Astrocyte of the hippocampus (primary cell): Measurements from ENCODE around the gene NKAIN2.
A peak's percentile ranks its signal among the peaks of the same experiment; 100 is the strongest.

ENCODE experiments used
- DNase-seq: peaks from one replicate; pipeline ENCODE4 v3.0.0; 2011; ENCODE audit warnings: low read depth, low spot score

The NKAIN2 gene

DNA sequence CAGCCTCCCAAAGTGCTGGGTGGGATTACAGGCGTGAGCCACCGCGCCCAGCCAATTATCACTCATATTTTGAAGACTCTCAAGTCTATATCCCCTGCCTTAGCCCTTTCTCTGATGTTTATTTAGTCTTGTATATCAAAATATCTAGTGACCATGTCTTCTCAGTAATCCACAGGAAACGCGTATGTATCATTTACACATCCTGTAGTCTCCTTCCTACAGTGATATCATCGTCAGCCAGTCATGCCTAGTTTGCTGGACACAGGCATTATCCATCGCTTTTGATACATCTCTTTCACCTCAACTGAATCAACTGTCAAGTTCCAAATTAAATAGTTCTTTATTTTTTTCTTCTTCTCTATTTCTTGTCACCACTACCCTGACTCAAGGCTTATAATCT, 223.7 kb downstream of the NKAIN2 start:
- no peak for DNase-seq

DNA sequence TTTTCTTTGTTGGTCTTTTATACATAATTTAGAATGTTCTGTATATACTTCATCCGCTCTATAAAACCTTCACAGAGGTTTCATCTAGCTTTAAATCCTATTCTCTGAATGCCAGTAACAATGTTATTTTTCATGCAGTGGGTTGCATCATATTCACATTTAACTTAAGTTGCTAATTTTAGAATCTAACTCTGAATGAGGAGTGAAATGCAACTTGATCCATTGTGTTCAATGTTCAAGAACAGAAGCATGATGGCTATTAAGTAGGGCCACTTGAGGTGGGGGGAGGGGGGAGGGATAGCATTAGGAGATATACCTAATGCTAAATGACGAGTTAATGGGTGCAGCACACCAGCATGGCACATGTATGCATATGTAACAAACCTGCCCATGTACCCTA, 224.5 kb downstream of the NKAIN2 start:
- no peak for DNase-seq

DNA sequence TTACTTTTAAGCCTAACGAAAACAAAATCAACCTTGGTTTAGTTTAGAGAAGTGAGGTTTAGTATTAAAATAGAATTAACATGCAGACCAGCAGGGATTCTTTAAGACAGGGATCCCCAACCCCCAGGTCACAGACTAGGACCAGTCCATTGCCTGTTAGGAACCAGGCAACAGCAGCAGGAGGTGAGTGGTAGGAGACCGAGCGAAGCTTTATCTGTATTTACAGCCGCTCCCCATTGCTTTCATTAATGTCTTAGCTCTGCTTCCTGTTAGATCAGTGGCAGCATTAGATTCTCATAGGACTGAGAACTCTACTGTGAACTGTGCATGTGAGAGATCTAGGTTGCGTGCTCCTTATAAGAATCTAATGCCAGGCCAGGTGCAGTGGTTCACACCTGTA, 225.9 kb downstream of the NKAIN2 start:
- DNase-seq, result no peak

DNA sequence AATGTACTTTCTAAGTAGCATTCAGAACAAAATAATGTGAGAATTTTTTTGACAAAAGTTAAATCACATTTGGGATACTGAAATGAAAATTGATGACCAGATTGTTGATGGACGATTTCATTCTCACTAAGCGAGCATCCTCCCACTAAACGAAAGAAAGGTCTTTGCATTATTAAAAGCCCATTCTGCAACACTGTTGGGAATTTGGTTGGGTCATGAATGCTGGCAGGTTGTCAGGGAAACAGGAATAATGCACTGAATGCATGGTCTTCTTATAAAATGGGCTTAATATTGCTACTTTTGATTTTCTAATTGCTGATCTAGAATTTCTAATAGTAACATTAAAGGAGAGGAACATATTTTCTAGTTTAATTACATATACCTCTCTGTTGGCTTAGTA, 229.8 kb downstream of the NKAIN2 start:
- DNase-seq, result no peak

DNA sequence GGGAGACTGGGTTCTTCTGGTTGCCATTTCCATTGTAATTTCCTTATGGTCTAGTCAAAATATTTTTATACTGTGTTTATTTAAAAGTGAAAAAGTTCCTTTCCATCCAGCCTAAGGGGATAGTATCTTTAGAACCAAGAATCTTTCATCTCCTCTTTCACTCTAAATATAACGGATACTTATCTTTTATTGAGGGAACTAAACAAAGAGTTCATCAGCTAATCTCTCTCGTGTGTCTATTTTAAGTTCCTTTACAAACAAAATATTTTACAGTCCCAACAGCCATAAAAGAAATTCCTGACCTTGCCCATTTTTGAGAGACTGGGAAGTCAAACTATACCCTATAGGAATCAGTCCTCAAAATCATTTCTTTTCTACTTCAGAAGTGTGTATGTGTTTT, 232.7 kb downstream of the NKAIN2 start:
- DNase-seq, result no peak

DNA sequence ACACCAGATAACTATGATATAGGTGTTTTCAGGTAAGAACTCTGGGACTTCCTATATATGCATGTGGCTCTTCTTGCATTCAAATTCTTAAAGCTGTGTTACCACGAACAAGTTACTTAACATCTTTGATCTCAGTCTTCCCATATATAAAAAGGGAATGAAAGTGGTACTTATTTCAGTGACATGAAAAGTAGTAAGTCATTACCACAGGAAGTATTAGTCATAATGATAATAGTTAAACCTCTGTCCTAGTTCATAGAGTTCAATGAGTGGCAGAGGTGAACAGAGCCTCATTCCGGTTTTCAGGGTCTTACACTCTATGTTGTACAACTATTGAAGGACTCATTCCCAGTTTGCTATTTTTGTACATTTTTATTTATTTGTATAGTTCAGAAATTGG, 237.0 kb downstream of the NKAIN2 start:
- no peak for DNase-seq

DNA sequence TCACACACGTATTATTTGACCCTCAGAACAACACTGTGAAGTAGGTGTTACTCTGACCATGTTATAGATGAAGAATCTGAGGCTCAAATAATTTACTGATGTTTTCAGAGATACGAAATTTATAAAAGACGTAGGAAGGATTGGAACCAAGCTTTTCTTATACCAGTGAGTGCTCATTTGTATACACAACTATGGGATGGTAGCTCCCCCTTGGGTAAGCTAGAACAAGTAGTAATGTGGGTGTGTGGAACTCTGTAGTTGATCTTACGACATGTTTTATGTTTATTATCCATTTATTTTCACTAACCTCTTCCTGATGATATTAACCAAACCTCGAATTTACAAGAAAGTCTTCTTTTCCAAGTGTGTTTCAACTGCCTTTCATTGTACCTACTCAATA, 248.5 kb downstream of the NKAIN2 start:
- DNase-seq, result no peak

DNA sequence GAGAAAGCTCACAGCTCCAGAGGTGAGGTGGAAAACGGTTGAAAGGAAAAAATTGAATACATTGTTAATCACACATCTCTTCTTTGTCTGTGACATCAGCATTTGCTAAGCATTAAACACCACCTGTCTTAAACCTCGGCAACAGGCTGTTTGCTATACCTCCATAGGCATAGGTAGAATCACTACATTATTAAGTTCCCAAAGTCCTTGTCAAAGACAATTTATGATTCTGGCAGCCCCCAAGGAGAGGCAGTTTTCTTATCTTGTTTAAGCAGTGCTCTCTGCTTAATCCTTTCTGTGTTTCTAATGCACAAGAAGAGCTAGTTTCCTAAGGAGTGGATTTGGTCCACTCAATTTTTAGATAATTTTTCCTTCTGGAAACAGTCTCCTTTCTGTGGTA, 249.7 kb downstream of the NKAIN2 start:
- DNase-seq, result no peak

DNA sequence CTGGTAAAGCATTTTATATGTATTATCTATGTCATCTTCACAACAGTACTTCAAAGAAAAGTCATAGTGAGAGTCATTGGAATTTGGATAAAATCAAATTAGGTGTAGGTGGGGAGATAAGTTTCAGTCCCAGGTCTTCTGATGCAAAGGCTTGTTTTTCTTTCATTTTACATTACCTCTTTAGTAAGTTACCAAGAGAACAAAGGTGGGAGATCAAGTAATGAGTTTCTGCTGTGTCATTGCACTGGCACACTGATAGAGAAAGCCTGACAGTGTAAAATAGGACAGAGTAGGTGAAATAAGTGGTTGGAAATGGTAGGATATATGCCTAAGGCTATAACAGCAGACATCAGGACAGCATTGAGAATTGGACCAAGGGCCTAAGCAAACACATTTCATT, 250.4 kb downstream of the NKAIN2 start:
- DNase-seq, result no peak

DNA sequence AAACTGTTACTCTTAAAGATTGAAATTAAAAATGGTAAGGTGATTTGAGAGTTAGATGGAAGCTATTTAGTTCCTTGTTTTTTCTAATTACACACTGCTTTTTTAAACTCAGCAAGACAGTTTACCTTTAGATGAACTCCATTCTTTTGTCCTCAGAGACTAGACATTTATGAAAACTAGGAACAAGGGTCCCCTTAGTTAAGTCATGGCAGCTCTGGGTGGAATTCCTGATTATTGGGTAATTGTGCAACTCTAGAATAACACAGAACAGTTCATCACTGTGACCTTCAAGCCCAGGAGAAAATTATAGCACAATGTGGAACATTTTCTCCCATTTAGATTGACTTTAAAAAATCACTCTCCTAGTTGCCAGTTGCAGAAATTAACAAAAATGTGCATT, 251.7 kb downstream of the NKAIN2 start:
- no peak for DNase-seq

DNA sequence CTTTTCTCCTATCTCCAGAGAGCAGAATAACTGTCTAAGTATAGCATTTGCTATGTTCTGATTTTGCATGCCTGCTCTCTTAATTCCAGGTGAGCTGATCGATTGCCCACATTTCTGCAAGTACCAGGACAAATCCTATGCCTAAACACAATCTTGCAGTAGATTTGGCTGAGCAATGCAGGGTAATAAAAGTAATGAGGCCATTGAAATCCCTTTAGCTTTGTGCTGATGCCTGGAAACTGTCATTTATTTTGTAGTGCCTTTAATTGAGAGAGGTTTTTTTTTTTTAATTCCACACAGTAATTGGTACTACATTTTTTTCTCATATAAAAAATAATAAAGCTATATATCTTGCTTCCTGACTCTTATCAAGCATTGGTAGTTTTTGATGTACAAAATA, 252.3 kb downstream of the NKAIN2 start:
- DNase-seq, result no peak

DNA sequence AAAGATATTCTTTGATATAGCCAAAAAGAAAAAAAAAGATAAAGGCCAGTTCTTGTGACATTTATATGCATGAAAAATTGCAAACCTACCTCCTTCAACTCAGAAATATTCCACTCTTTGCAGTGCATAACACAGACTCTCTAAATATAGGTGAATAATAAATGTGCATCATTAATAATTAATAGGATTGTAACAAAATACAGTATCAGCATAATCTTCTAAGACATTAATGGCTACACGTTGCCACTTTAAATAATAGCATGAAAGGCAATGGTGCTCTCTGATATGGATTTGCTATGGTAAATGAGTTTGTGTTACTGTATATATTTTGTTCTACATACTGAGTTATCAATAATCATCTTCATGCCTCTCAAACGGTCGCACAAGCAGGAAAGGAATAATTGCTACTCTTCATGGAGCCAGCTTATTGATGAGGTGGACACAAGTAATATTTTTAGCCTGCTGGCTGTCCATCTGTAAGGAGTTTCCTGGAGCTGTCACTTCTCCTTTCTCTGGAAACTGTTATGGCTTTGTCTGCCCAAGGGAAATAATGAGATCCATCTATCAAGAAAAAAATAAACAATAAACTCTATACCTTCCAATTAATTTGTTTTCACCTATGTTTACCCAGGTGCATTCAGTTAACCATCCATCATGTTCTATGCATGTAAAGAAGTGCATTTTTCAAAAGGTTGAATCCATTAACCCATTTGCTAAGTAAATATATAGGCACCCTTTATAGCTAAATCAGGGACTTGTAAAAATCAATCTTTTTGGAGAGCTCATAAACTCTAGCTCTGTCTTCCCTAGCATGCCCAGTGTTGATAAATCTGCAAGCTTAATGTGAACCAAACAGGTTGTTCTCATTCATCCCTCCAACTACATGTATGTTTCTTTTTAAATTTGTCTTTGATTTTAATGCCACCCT, 253.0 kb downstream of the NKAIN2 start:
- no peak for DNase-seq

DNA sequence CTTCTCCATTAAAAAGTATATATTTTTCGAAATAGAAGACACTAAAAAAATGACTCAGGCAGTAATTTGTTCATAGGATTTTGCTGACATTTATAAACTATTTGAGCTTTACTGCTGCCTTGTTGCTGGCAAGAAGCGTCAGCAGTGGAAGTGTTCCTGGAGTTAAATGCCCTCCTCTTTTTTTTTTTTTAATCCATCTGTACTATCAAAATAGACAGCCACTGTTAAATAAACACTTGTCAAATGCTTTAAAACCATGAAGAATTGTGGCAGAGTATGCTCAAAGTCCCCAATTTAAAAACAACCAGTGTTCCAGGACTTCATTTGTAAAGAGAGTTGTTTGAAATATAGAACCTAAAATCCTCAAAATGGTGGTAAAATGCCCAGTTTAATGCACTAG, 253.8 kb downstream of the NKAIN2 start:
- DNase-seq, result peak; percentile 11

DNA sequence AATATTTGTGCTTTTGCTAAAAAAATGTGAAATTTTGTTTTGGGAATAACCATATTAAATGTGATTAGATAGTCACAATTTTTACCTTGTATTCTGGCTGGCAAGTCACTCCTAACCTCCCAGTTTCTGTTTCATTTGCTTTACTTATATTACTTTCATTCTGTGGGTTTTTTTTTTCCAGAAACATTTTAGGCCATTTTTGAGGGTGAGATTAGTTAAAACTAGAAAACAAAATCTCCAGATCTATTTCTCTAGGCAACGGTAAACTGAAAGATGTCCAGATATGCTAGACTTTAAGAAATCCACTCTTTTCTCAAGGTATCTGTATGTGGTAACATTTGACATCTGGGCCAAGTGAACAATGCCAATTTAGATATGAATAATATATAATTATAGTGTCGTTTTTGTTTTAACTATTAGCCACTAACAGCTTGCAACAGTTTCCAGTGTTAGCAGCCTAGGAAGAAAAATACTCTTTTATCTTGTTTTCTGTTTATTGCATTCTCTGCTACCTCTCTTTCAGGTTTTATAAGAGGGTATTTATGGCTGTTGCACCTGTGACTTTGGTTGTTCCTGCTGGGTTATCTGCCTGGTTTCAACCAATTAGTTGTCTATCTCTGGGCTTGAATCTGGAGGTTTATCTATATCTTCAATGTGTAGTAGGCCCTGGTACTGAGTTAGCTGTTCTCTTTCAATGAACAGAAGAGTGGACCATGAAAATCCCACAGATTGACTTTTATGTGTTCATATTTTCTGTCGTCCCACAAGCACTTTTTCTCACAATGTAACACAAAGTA, 260.9 kb downstream of the NKAIN2 start:
- DNase-seq, result no peak

DNA sequence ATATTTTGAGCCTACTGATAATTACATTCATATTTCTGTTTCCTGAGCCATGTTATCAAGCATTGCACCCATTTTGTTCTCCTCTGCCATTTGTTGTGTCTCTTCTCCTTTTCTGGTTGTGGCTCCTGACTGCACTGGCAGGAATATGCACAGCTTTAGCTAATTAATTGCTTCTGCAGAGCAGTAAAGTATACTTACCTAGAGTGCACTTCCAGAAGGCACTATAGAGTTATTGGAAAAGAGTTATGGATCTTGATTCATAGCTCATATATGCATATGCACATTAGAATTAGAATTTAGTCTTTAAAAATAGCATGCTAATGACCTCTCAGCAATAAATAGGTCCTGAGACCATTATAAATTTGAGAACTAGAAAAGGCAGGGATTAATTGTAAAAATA, 262.6 kb downstream of the NKAIN2 start:
- no peak for DNase-seq

DNA sequence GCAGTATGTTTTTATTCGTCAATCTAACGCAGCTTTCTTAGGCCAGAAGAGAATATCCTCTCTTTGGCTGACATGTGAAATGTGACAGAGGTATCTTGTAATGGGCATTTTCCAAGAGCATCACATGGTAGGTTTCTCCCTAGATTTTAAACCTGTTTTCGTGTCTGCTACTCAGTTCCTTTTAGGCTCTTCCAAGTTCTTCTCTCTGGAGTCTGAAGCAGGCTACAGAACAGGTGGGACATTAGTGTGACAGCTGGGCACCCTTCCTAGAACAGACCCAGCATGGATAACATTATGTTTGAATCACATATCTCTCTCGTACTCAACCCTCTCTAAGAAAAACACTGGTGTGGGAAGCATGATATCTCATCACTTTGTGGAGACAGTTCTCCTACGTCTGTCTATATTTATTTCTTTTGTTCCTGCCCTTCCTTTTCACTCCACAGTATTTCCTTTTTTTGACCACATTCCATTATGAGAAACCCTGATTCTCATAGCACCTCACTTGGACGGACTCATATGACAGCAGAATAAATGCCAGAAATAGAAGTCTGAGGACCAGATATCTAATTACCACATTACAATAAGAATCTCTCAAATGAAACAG, 263.4 kb downstream of the NKAIN2 start:
- no peak for DNase-seq

DNA sequence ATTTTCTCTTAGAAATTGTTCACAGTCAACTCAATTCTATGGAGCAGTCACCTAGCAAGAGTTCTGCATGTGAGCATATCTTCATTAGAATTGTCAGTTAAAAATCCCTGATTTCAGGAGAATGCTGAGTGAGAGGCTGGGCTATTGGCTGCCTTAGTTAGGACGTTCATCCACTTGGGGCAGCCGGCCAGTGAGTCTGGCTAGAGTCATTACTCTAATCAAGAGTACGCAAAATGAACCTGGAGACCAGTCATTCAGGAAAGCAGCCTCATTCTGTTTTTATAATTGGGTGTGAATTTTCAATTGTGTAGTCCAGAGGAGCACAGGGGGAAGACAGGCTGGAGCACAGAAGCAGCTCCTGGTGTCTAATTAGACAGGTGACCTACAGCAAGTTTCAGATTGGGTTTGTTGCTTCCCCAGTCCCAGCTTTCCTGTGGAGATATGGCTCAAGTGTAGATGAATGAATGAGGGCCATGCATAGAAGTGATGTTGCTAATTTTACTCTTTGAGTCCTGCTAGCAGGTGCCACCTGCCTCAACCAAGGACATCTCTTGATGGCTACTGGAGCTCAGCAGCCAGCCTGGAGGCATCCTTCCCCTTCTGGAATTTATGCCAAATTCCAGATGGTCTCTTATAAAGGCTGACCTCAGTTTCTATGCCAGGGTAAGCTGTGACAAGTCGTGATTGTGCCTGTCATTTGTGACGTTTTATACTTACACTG, 265.7 kb downstream of the NKAIN2 start:
- no peak for DNase-seq

DNA sequence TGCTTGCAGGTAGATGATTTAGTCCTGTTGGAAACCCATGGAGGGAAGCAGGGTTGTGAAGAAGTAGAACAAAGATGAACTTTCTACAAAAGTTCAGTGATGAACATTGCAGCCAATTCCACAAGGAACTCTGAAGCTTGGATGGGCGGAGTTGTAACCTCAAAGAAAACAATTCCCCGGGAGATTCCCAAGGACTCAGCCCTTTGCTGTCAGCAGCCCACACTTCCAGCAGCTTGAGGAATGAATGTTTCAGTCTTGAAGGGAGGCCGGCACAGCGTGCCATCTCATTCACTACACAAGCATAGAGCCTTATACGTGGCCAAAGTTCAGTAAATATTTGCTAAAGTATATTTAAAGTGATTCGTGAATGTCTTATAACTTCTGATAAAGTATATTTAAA, 269.4 kb downstream of the NKAIN2 start:
- DNase-seq, result peak; percentile 48

DNA sequence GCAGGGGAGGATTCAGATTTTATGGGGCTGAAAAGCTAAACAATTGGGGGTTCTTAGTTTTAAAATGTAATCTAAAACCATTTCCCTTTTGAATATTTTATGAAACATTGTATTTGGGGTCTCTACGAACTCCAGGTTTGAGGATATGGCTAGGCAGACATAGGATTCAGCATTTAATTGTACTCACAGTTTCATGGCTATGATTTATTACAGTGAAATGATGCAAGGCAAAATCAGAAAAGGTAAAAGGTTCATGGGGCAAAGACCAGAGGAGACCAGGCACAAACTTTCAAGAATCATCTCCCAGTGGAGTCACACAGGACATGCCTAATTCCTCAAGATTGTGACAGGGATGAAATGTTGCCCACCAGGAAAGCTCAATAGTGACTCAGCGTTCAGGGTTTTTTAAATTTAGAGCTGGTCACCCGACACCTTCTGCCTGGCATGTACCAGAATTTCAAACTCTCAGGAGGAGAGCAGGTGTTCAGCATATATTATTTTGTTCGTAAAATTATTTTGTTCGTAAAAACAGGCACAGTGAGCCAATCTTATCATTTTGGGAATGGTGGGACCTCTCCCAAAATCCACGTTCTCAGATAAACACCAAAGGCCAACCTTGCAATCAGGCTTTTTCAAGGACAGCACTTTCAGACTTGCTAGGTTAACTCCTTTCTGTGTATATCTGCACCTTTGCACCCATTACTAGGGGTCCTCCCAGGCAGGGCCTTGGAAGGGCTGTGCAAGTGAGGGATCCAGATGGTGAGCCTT, 270.3 kb downstream of the NKAIN2 start:
- no peak for DNase-seq

DNA sequence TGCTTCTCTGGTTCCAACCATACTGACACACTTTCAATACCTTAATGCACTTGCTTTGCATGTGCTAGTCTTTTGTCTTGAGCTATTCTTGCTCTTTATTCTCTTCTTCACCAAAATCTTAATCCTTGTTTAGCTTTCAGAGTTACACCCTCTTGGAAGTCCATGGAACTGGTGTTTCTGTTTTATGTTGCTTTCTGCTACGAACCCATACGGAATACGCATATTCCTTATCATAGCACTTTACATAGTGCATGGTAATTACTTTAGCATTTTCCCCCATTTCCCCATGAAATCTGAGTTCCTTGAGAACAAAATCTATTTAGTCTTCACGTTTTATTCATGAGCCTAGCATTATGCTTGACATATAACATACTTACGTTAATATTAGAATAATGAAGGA, 270.9 kb downstream of the NKAIN2 start:
- no peak for DNase-seq
